ENCODE results near the gene CSKMT. TPM values are rescaled to one million over a fixed set of nuclear protein-coding genes. Genes with fewer than 3 reads are reported as not detected.
A peak's percentile ranks its signal among the peaks of the same experiment; 100 is the strongest.

The CSKMT gene
- polyA plus RNA-seq, 1 experiment, result 6.6 TPM

DNA sequence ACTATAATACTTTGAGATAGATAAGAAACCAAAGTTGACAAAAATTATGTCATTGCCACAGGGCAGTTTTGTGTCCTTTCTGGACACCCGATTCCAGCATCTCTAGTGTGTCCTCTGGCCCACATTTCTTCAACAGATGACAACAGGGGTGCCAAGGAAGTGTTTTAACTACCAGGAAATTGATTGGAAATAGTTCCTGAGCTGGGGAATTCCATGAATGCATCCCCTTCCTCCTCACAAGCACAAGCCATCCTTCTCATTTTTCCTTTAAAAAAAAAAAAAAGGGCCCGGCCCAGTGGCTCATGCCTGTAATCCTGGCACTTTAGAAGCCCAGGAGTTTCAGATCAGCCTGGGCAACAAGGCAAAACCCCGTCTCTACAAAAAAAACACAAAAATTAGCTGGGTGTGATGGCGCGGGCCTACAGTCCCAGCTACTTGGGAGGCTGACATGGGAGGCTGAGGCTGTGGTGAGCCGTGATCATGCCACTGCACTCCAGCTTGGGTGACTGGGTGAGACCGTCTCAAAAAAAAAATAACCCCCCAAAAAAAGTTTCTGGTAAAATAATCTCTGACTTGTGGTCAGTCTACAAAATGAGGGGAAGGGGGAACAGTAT is 42.5 kb upstream of the CSKMT start:
- CTCF ChIA-PET, result interaction anchor here (0.7 to 4.0 kb wide), 5 partner anchors 11 to 227 kb away, joined by 3 to 26 read pairs (median 3); partner anchors contain the start of genes EML3, ROM1 and TUT1
- TF ChIP-seq, protein P1, sequence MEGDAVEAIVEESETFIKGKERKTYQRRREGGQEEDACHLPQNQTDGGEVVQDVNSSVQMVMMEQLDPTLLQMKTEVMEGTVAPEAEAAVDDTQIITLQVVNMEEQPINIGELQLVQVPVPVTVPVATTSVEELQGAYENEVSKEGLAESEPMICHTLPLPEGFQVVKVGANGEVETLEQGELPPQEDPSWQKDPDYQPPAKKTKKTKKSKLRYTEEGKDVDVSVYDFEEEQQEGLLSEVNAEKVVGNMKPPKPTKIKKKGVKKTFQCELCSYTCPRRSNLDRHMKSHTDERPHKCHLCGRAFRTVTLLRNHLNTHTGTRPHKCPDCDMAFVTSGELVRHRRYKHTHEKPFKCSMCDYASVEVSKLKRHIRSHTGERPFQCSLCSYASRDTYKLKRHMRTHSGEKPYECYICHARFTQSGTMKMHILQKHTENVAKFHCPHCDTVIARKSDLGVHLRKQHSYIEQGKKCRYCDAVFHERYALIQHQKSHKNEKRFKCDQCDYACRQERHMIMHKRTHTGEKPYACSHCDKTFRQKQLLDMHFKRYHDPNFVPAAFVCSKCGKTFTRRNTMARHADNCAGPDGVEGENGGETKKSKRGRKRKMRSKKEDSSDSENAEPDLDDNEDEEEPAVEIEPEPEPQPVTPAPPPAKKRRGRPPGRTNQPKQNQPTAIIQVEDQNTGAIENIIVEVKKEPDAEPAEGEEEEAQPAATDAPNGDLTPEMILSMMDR (IDR thresholded peaks at IDR 0.05; ENCODE audit: insufficient read depth, low read depth, low read length), result no peak
- POLR2A ChIA-PET, result interaction anchor here (2.2 kb wide), 1 partner anchor 43 kb away, joined by 11 read pairs; the partner anchor contains the start of genes C11orf98 and CSKMT
- peak overlapping the region; percentile 54 for H3K4me3 ChIP-seq (ENCODE audit: low read depth, low read length)
- no peaks in the 10 kb centered on the region for H3K27me3 ChIP-seq (ENCODE audit: control insufficient read depth, insufficient read depth, low read length)
- no peak for DNase-seq (ENCODE audit: low read depth)
- peaks cover 17% of the 10 kb centered on the region for H3K36me3 ChIP-seq (ENCODE audit: control insufficient read depth, insufficient read depth, low read length)

DNA sequence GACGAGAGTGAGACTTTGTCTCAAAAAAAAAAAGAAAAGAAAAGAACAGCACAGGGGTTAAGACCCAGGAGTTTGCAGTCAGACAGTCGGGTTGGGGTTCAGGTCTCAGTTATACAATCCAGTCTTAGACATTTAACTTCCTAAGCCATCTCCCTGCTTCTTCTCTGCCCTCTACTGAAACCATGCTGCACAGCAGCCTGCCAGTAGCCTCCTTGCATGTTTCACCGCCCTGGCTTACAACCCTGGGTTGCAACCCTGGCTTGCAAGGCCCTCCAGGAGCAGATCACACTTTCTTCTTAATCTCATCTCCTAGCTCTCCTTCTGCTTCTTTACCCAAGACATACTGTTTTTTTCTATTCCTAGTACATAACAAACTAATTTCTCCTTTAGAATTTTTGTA is 37.4 kb upstream of the CSKMT start:
- no peaks in the 10 kb centered on the region for H3K27me3 ChIP-seq (ENCODE audit: control insufficient read depth, insufficient read depth, low read length)
- CTCF ChIA-PET, result interaction anchor here (1.1 to 1.4 kb wide), 3 partner anchors 9 to 232 kb away, joined by 3 to 7 read pairs (median 5); no protein-coding TSS in a partner anchor
- H3K4me3 ChIP-seq (ENCODE audit: low read depth, low read length), result no peak overlapping the region
- POLR2A ChIA-PET, result interaction anchor here (0.6 kb wide), 1 partner anchor 212 kb away, joined by 3 read pairs; no protein-coding TSS in a partner anchor
- peaks cover 51% of the 10 kb centered on the region for H3K36me3 ChIP-seq (ENCODE audit: control insufficient read depth, insufficient read depth, low read length)
- no peak for DNase-seq (ENCODE audit: low read depth)
- TF ChIP-seq, protein P1 (IDR thresholded peaks at IDR 0.05; ENCODE audit: insufficient read depth, low read depth, low read length), result 0 out of 2 replicates have a peak, but pooled peaks have one; percentile 6

DNA sequence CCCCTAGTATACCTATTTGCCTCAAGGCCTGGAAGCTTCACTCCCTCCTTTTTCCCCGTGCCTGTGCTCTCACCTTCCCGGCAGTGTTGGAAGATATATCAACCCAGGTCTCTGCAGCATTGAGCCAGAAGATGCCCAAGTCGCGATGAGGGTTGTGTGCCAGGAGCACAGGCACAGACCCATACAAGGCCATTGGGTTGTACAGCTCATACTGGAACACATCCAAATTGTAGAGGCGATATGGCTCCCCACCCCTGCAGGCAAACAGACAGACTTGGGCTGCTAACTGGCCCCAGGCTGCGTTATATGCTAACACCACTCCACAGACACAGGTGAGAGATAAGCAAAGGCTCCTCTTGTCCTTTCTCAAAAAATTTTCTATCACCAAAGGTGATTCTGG is 32.6 kb upstream of the CSKMT start:
- Histone ChIP-seq H3K4me3 (ENCODE audit: low read depth, low read length) (no peak overlapping the region), H3K27me3 (ENCODE audit: control insufficient read depth, insufficient read depth, low read length) (no peaks in the 10 kb centered on the region), H3K36me3 (ENCODE audit: control insufficient read depth, insufficient read depth, low read length) (peaks cover 54% of the 10 kb centered on the region)
- CTCF ChIA-PET, result no interaction called here
- TF ChIP-seq, protein P1 (IDR thresholded peaks at IDR 0.05; ENCODE audit: insufficient read depth, low read depth, low read length), result no peak
- no peak for DNase-seq (ENCODE audit: low read depth)
- POLR2A ChIA-PET, result interaction anchor here (0.5 kb wide), 1 partner anchor 229 kb away, joined by 9 read pairs; no protein-coding TSS in a partner anchor

DNA sequence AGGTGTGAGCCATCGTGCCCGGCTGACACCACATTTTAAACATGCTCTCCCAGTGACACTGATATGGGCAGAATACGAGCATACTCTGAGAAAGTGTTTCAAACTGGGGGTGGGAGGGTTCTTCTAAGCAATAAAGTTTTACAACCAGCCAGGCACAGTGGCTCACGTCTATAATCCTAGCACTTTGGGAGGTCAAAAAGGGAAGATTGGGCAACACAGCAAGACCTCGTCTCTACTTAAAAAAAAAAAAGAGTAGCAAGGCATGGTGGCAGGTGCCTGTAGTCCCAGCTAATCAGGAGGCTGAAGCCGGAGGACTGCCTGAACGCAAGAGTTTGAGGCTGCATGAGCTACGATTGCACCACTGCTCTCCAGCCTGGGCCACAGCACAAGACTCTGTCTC is 20.9 kb upstream of the CSKMT start:
- Histone ChIP-seq H3K36me3 (ENCODE audit: control insufficient read depth, insufficient read depth, low read length) (peaks cover 23% of the 10 kb centered on the region), H3K27me3 (ENCODE audit: control insufficient read depth, insufficient read depth, low read length) (no peaks in the 10 kb centered on the region), H3K4me3 (ENCODE audit: low read depth, low read length) (no peak overlapping the region)
- DNase-seq (ENCODE audit: low read depth), result no peak
- POLR2A ChIA-PET, result no interaction called here
- TF ChIP-seq, protein P1 (IDR thresholded peaks at IDR 0.05; ENCODE audit: insufficient read depth, low read depth, low read length), result no peak
- CTCF ChIA-PET, result interaction anchor here (0.7 to 1.1 kb wide), 3 partner anchors 29 to 52 kb away, joined by 3 to 4 read pairs (median 3); partner anchors contain the start of gene TUT1

DNA sequence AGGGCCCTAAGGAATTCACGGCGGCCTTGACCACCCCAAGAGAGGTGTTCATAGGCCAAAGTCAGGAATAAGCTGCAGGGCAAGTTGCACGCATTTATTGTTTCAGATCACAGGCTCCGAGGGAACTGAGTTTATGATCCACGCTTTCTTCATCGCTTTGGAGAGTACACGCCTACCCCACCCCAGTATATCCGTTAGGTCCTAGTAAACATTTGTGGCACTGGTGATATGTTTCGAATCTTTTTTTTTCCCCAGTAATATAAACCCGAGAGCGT is 19.5 kb upstream of the CSKMT start:
- TF ChIP-seq, protein P1 (IDR thresholded peaks at IDR 0.05; ENCODE audit: insufficient read depth, low read depth, low read length), result no peak
- H3K27me3 ChIP-seq (ENCODE audit: control insufficient read depth, insufficient read depth, low read length), result no peaks in the 10 kb centered on the region
- POLR2A ChIA-PET, result interaction anchor here (1.5 kb wide), 1 partner anchor 20 kb away, joined by 19 read pairs; the partner anchor contains the start of genes C11orf98 and CSKMT
- no peak for DNase-seq (ENCODE audit: low read depth)
- CTCF ChIA-PET, result interaction anchor here (0.6 to 1.1 kb wide), 2 partner anchors 221 to 1559 kb away, joined by 3 read pairs; no protein-coding TSS in a partner anchor
- peak overlapping the region; percentile 73 for H3K4me3 ChIP-seq (ENCODE audit: low read depth, low read length)
- peaks cover 25% of the 10 kb centered on the region for H3K36me3 ChIP-seq (ENCODE audit: control insufficient read depth, insufficient read depth, low read length)

All from BJ (cell line).